ENCODE data around the gene MRM3.

DNA sequence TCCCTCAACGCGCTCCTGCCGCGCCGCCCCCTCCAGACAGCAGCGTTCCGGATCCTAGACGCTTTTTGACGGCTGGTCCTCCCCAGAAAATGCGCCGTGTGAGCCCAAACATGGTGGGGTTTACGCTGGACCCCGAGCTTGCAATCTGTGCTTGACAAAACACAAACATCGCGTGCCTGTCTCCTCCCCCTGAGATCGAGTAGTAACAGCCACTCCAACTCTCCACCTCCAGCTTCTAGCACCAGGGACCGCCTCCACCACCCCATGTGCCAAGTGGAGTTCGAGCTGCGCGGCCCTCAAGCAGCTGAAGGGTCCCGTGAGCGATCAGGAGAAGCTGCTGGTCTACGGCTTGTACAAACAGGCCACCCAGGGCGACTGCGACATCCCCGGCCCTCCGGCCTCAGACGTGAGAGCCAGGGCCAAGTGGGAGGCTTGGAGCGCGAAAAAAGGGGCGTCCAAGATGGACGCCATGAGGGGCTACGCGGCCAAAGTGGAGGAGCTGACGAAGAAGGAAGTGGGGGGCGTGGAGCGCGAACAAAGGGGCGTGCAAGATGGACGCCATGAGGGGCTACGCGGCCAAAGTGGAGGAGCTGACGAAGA, 29.4 kb upstream of the MRM3 start:
- TF ChIP-seq, protein P1, sequence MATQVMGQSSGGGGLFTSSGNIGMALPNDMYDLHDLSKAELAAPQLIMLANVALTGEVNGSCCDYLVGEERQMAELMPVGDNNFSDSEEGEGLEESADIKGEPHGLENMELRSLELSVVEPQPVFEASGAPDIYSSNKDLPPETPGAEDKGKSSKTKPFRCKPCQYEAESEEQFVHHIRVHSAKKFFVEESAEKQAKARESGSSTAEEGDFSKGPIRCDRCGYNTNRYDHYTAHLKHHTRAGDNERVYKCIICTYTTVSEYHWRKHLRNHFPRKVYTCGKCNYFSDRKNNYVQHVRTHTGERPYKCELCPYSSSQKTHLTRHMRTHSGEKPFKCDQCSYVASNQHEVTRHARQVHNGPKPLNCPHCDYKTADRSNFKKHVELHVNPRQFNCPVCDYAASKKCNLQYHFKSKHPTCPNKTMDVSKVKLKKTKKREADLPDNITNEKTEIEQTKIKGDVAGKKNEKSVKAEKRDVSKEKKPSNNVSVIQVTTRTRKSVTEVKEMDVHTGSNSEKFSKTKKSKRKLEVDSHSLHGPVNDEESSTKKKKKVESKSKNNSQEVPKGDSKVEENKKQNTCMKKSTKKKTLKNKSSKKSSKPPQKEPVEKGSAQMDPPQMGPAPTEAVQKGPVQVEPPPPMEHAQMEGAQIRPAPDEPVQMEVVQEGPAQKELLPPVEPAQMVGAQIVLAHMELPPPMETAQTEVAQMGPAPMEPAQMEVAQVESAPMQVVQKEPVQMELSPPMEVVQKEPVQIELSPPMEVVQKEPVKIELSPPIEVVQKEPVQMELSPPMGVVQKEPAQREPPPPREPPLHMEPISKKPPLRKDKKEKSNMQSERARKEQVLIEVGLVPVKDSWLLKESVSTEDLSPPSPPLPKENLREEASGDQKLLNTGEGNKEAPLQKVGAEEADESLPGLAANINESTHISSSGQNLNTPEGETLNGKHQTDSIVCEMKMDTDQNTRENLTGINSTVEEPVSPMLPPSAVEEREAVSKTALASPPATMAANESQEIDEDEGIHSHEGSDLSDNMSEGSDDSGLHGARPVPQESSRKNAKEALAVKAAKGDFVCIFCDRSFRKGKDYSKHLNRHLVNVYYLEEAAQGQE (IDR thresholded peaks at IDR 0.05; ENCODE audit: insufficient read depth in 1 of 2, low read depth in 2 of 2, low read length in 2 of 2), result no peak
- TF ChIP-seq TAF1 (IDR thresholded peaks at IDR 0.05; ENCODE audit: borderline replicate concordance, insufficient read depth, low read length) (no peak), SIN3A (IDR thresholded peaks at IDR 0.05; ENCODE audit: borderline replicate concordance, insufficient read depth, low read length) (no peak), POLR2AphosphoS5 (IDR thresholded peaks at IDR 0.05; ENCODE audit: low read depth, low read length) (no peak)
